A549 (cell line): ENCODE measurements around the gene SYNE2. TPM values are rescaled to one million over a fixed set of nuclear protein-coding genes. Genes with fewer than 3 reads are reported as not detected.

Experiments used
- ATAC-seq, 2 experiments: fragments of 200-7000 bp in 1 of 2; fragments of >200 bp in 1 of 2; cut with Nextera tagmentation in 1 of 2; cut with Tn5 transposase in 1 of 2; 3 replicates each; pipeline versions ENCODE4 v1.8.0 to v1.9.1; 2018 to 2020; ENCODE audit warnings: mild to moderate bottlenecking in 1 of 2, moderate library complexity in 1 of 2
- CTCF ChIA-PET: fragments of 300-600 bp; sonication (Branson Sonifier 250); formaldehyde crosslinking; extraction: SDS; loops from one replicate; lab custom pipeline; 2021; ENCODE audit warnings: antibody characterized with exemption, inconsistent platforms; lab: Yijun Ruan, JAX
- POLR2A ChIA-PET: fragments of 350-600 bp; formaldehyde crosslinking; extraction: SDS; loops from one replicate; lab custom pipeline; 2021; ENCODE audit warnings: antibody characterized with exemption, inconsistent platforms; lab: Yijun Ruan, JAX
- DNase-seq, 2 experiments: peaks; one replicate each; pipeline versions ENCODE4 v3.0.0 to v3.0.0-alpha.2; 2011 to 2016; ENCODE audit warnings: low read depth in 1 of 2, low spot score in 1 of 2
- FAIRE-seq: peaks from 2 replicates; lab custom pipeline; 2011; peaks lifted over from hg19 to GRCh38; lab: Jason Lieb, UNC
- H3K27ac ChIP-seq, 2 experiments: fragments of >200 bp; sonication (Bioruptor Twin); formaldehyde crosslinking; 3 replicates each; pipeline ENCODE4 v1.5.1; 2016 to 2017
- H3K4me1 ChIP-seq: fragments of >200 bp; sonication (Bioruptor Twin); formaldehyde crosslinking; 3 replicates; pipeline ENCODE4 v1.6.1; 2016
- H3K4me2 ChIP-seq: fragments of >200 bp; sonication (Bioruptor Twin); formaldehyde crosslinking; 3 replicates; pipeline ENCODE4 v1.6.1; 2016
- H3K4me3 ChIP-seq: fragments of >200 bp; sonication (Bioruptor Twin); formaldehyde crosslinking; 3 replicates; pipeline ENCODE4 v1.5.1; 2016
- H3K9me3 ChIP-seq: fragments of >200 bp; sonication (Bioruptor Twin); formaldehyde crosslinking; 3 replicates; pipeline ENCODE4 v1.6.1; 2016
- CBX2 ChIP-seq: fragments of 200-600 bp; sonication (generic); IDR thresholded peaks from 2 replicates; pipeline ENCODE4 v1.6.1; 2016; ENCODE audit warnings: low read depth, mild to moderate bottlenecking, borderline replicate concordance
- ELK1 ChIP-seq: fragments of 150-350 bp; IDR thresholded peaks from 2 replicates; pipeline ENCODE4 v1.6.1; 2014; ENCODE audit warnings: low read depth, mild to moderate bottlenecking, low read length
- EP300 ChIP-seq, 2 experiments: fragments of >200 bp; sonication (Bioruptor Twin); formaldehyde crosslinking; IDR thresholded peaks; 2 replicates in 1 of 2; 3 replicates in 1 of 2; pipeline ENCODE4 v1.6.1; 2016 to 2017
- FOSL2 ChIP-seq, 2 experiments: fragments of 450-650 bp in 1 of 2; fragments of >200 bp in 1 of 2; sonication (Bioruptor Twin) in 1 of 2; formaldehyde crosslinking; IDR thresholded peaks; 2 replicates each; pipeline versions ENCODE4 v1.5.0 to v1.6.1; 2016 to 2020; ENCODE audit warnings: mild to moderate bottlenecking in 1 of 2, moderate library complexity in 1 of 2
- HDAC2 ChIP-seq: fragments of 200-600 bp; sonication (generic); IDR thresholded peaks from 2 replicates; pipeline ENCODE4 v1.6.1; 2016
- HEYL ChIP-seq: fragments of 250-450 bp; sonication (Bioruptor Pico); IDR thresholded peaks from 2 replicates; pipeline ENCODE4 v1.8.0; 2021; ENCODE audit warnings: mild to moderate bottlenecking, moderate library complexity
- HMGXB4 ChIP-seq: fragments of 250-450 bp; sonication (Bioruptor Pico); IDR thresholded peaks from 2 replicates; pipeline ENCODE4 v1.5.0; 2021; ENCODE audit warnings: mild to moderate bottlenecking, moderate library complexity, borderline replicate concordance
- HOXB13 ChIP-seq: fragments of 250-450 bp; sonication (Bioruptor Pico); IDR thresholded peaks from 2 replicates; pipeline ENCODE4 v1.5.0; 2020; ENCODE audit warnings: low read depth, mild to moderate bottlenecking, moderate library complexity
- JUN ChIP-seq, 2 experiments: fragments of >200 bp; sonication (Bioruptor Twin); formaldehyde crosslinking; IDR thresholded peaks; 2 replicates in 1 of 2; 3 replicates in 1 of 2; pipeline ENCODE4 v1.6.1; 2016 to 2017
- JUNB ChIP-seq: fragments of >200 bp; sonication (Bioruptor Twin); formaldehyde crosslinking; IDR thresholded peaks from 2 replicates; pipeline ENCODE4 v1.6.1; 2016
- NFE2L2 ChIP-seq: fragments of 150-350 bp; conservative IDR thresholded peaks from 2 replicates; pipeline ENCODE4 v1.6.1; 2014; ENCODE audit warnings: low read length
- NR3C1 ChIP-seq: fragments of >200 bp; sonication (Bioruptor Twin); formaldehyde crosslinking; IDR thresholded peaks from 3 replicates; pipeline ENCODE4 v1.6.1; 2017
- POLR2AphosphoS2 ChIP-seq: conservative IDR thresholded peaks from 2 replicates; pipeline ENCODE4 v1.6.1; 2012; ENCODE audit warnings: low read length, improper control_type of control experiment, inconsistent platforms
- RAD21 ChIP-seq, 2 experiments: fragments of >200 bp in 1 of 2; sonication (Bioruptor Twin) in 1 of 2; formaldehyde crosslinking in 1 of 2; IDR thresholded peaks in 1 of 2; conservative IDR thresholded peaks in 1 of 2; 2 replicates in 1 of 2; 3 replicates in 1 of 2; pipeline ENCODE4 v1.6.1; 2012 to 2018; ENCODE audit warnings: inconsistent platforms in 1 of 2
- REST ChIP-seq: fragments of 200-600 bp; sonication (generic); IDR thresholded peaks from 2 replicates; pipeline ENCODE4 v1.6.1; 2016; ENCODE audit warnings: antibody characterized with exemption, mild to moderate bottlenecking, moderate library complexity
- RFX5 ChIP-seq: fragments of 450-650 bp; IDR thresholded peaks from 2 replicates; pipeline ENCODE4 v1.7.1; 2014; ENCODE audit warnings: antibody characterized with exemption, mild to moderate bottlenecking, moderate library complexity
- RNF2 ChIP-seq: fragments of 200-600 bp; sonication (generic); IDR thresholded peaks from 2 replicates; pipeline ENCODE4 v1.6.1; 2016; ENCODE audit warnings: low read depth, mild to moderate bottlenecking, antibody characterized with exemption, moderate library complexity, borderline replicate concordance
- SMC3 ChIP-seq: fragments of >200 bp; sonication (Bioruptor Twin); formaldehyde crosslinking; IDR thresholded peaks from 3 replicates; pipeline ENCODE4 v1.6.1; 2018; ENCODE audit warnings: inconsistent platforms
- USF2 ChIP-seq: fragments of 450-650 bp; IDR thresholded peaks from 2 replicates; pipeline ENCODE4 v1.6.1; 2014; ENCODE audit warnings: antibody characterized with exemption
- ZNF302 ChIP-seq: fragments of 250-450 bp; sonication (Bioruptor Pico); IDR thresholded peaks from 2 replicates; pipeline ENCODE4 v1.9.0; 2021; ENCODE audit warnings: inconsistent platforms, mild to moderate bottlenecking, moderate library complexity
- WGBS: methylation state at CpG from one replicate; pipeline ENCODE4 v1.1.6; 2017; ENCODE audit errors: missing lambda C conversion rate; 5-methylcytosine and 5-hydroxymethylcytosine counted together
- polyA plus RNA-seq, 4 experiments: library from polyadenylated mRNA; depleted of rRNA in 3 of 4; stranded (reverse); fragments of >200 nt; fragmentation: RNase III in 1 of 4; extraction: RNeasy Plus Mini Kit Qiagen cat#74134 plus additional on column Dnase treatment in 1 of 4; gene quantifications; 2 replicates in 3 of 4; 3 replicates in 1 of 4; pipeline ENCODE4 v1.2.3, GENCODE V29; 2011 to 2017

Gene SYNE2
- polyA plus RNA-seq, 2 of the 4 experiments (the other 2 are of a cell fraction) = 3.4 to 11.3 TPM

- ChIA-PET CTCF (interaction anchor here (1.2 kb wide), 1 partner anchor 407 kb away, joined by 5 read pairs; no protein-coding TSS in a partner anchor), POLR2A (no interaction called here)
- FAIRE-seq (no peak), ATAC-seq (no peak), DNase-seq (no peak)
- no peaks in the 10 kb centered on the region for H3K9me3 ChIP-seq
- TF ChIP-seq NFE2L2 (no peak), HEYL (no peak), FOSL2 (IDR thresholded peaks at IDR 0.05) (no peak), FOSL2 (CRISPR knock-in tag; IDR thresholded peaks at IDR 0.05) (no peak), EP300 (IDR thresholded peaks at IDR 0.05) (no peak), RAD21 (conservative IDR thresholded peaks at IDR 0.05 in 1 of 2, IDR thresholded peaks at IDR 0.05 in 1 of 2) (no peak), HOXB13 (CRISPR knock-in tag) (no peak), SMC3 (no peak), RFX5 (no peak), RNF2 (no peak), HDAC2 (no peak)
- WGBS = 86% methylated on average over 7 of the region's 7 CpGs
- H3K27ac ChIP-seq = peak overlapping the region in 1 of 2 experiments; percentile 37; a peak in 2 of 6 replicates
- 0 out of 3 replicates have a peak overlapping the region, but pooled peaks have one; percentile 28 for H3K4me2 ChIP-seq
- H3K4me1 ChIP-seq = peaks cover 19% of the 10 kb centered on the region
- no peak overlapping the region for H3K4me3 ChIP-seq
Measured at GRCh38 chr14:63887899-63888298, 35.1 kb downstream of the SYNE2 start.

- Histone ChIP-seq H3K27ac (no peak overlapping the region), H3K4me1 (peaks cover 41% of the 10 kb centered on the region), H3K4me2 (no peak overlapping the region), H3K9me3 (no peaks in the 10 kb centered on the region), H3K4me3 (no peak overlapping the region)
- DNase-seq (no peak), ATAC-seq (no peak), FAIRE-seq (no peak)
- CTCF ChIA-PET = interaction anchor here (1.5 kb wide), 1 partner anchor 12 kb away, joined by 3 read pairs; no protein-coding TSS in a partner anchor
- TF ChIP-seq NFE2L2 = no peak
- TF ChIP-seq HMGXB4 = no peak
- TF ChIP-seq HDAC2 = no peak
- no peak for TF ChIP-seq CBX2
- WGBS = 100% methylated on average over 1 of the region's 1 CpG
- POLR2A ChIA-PET = no interaction called here
Measured at GRCh38 chr14:63890553-63890952, 37.7 kb downstream of the SYNE2 start.

GRCh38 chr14:63891148-63891975, 38.6 kb downstream of the SYNE2 start:
- ChIA-PET POLR2A (no interaction called here), CTCF (interaction anchor here (0.6 to 1.5 kb wide), 4 partner anchors 11 to 41 kb away, joined by 3 to 5 read pairs (median 3); no protein-coding TSS in a partner anchor)
- DNase-seq (no peak), ATAC-seq (no peak), FAIRE-seq (no peak)
- H3K4me2 ChIP-seq = no peak overlapping the region
- H3K4me3 ChIP-seq = no peak overlapping the region
- TF ChIP-seq EP300 (IDR thresholded peaks at IDR 0.05) (no peak), RFX5 (no peak), JUN (IDR thresholded peaks at IDR 0.05) (no peak)
- no peaks in the 10 kb centered on the region for H3K9me3 ChIP-seq
- H3K4me1 ChIP-seq = peaks cover 49% of the 10 kb centered on the region
- 0 out of 6 replicates have a peak overlapping the region, but pooled peaks of 1 of the 2 experiments have one; percentile 20 for H3K27ac ChIP-seq
- WGBS = 92% methylated on average over 10 of the region's 10 CpGs

- 78% methylated on average over 2 of the region's 2 CpGs for WGBS
- Histone ChIP-seq H3K4me3 (no peak overlapping the region), H3K4me2 (no peak overlapping the region), H3K4me1 (peaks cover 57% of the 10 kb centered on the region), H3K27ac (no peak overlapping the region), H3K9me3 (no peaks in the 10 kb centered on the region)
- no peak for FAIRE-seq
- ChIA-PET CTCF (interaction anchor here (0.7 to 1.2 kb wide), 2 partner anchors 32 to 954 kb away, joined by 3 read pairs; no protein-coding TSS in a partner anchor), POLR2A (no interaction called here)
- DNase-seq = no peak
- no peak for ATAC-seq
- no peak for TF ChIP-seq USF2
- TF ChIP-seq NR3C1 = no peak
- no peak for TF ChIP-seq JUN (IDR thresholded peaks at IDR 0.05)
- TF ChIP-seq REST = no peak
- no peak for TF ChIP-seq JUNB
- TF ChIP-seq ZNF302 (CRISPR knock-in tag) = no peak
- no peak for TF ChIP-seq ELK1
- no peak for TF ChIP-seq POLR2AphosphoS2
Measured at GRCh38 chr14:63892265-63892664, 39.5 kb downstream of the SYNE2 start.
